Left kidney (tissue), 2 donors: ENCODE data around the gene DNAJB6. TPM values are rescaled to one million over a fixed set of nuclear protein-coding genes. Genes with fewer than 3 reads are reported as not detected.
"Not testable (repeated sequence)": the region's sequence is repeated elsewhere in the genome, so short reads cannot be mapped to it uniquely, and the experiment has no call there.

Source experiments
- DNase-seq: peaks from one replicate; pipeline ENCODE4 v3.0.0-alpha.2; 2013
- polyA plus RNA-seq: library from polyadenylated mRNA; unstranded; fragments of 120-200 nt; gene quantifications from one replicate; pipeline ENCODE4 v1.2.1, GENCODE V29; 2013; ENCODE audit not compliant: insufficient read length

The DNAJB6 gene
- polyA plus RNA-seq, 1 donor: 161 TPM

DNA sequence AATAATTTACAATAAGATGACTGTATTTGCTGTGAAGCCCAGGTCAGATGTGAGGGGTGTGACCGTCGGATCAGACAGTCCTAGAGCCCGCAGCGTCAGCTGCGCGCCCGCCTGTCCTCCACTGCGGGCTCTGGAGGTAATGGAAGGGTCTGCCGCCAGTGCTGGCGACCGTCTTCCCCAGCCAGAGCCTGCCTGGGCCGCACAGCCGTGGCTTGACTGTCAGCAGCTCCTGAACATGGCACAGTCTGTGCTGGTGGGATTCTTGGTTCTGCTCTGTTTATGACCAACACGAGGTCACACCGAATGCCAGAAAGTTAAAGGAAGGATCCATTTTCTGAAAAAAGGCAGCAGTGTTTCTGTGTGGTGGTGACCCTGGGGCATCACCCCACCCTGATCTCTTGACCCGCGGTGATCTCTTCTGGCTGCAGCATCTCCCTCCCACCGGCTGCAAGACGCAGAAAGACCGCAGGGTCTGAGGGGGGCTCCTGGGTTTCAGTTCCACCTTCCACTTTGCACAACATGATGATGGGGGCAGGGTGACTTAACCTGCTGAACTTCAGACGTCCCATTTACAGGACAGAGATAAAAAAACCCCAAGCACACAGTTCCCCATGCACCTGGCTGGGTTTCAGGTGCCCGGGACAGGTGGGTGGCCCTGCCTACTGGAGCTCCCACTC, 103.7 kb downstream of the DNAJB6 start:
- DNase-seq: no peak

DNA sequence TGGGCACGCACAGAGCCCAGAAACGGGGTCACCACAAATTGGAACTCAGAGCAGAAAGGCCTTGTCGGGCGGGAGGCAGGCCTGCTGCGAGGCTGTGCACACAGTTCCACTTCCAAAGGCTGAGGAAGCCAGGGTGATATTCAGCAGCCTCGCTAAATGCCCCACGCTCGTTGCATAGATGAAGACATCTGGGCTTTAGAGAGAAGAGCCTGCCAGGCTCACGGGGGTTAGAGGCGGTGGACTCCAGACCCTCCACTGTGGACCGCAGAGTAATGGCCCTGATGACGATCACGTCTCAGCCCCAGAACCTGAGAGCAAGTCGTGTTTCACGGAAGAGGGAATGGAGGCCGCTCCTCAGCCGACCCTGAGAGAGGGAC, 104.2 kb downstream of the DNAJB6 start:
- no peak for DNase-seq

DNA sequence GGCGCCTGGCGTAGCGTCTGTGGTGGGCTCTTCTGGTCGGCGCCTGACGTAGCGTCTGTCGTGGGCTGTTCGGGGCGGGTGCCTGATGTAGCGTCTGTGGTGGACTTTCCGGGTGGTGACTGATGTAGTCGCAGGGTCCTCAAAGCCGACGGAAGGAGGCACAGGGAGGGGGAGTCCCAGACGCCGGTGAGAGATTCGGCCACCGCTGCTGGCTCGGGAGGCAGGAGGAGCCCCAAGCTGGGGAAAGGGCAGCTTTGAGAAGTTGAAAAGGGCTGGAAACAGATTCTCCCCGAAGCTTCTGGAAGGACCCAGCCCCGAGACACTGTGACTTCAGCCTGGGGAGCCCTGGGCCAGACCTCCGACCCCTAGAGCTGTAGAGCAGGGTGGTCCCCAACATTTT, 105.7 kb downstream of the DNAJB6 start:
- DNase-seq: no peak

GRCh38 chr7:157442993-157443831, 106.4 kb downstream of the DNAJB6 start:
- no peak for DNase-seq

GRCh38 chr7:157444011-157444842, 107.4 kb downstream of the DNAJB6 start:
- DNase-seq: no peak

- DNase-seq: no peak
Measured at GRCh38 chr7:157444843-157445135, 108.0 kb downstream of the DNAJB6 start.

DNA sequence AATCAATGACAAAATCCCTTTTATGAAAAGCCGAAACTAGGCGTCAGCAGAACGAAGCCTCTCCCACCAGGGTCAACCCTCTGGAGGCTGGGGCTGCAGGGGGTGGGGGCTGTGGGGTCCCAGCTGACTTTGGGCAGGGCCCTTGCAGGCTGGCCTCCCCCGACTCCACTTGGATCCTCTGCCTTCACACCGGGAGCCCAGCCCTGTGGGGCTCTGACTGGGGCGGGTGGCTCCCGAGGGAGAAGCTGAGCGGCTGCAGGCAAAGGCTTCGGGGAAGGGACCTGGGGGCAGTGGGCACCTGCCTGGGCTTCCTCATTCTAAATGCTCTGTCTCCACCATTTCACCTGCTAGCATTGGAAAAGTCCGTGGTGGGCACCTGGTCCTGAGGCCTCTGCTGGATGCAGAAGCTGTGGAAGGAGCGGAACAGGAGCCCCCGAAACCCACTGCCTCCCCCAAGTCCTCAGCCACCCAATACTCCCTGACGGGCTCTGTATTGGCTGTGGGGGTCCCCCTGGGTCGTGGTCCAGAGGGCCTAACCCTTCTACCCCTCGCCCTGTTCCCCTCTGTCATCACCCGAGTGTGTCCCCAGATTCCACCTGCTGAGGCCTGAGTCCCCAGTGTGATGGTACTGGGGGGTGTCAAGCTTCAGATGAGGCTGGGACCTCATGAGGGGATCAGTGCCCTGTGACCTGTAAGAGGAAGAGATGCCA, 108.6 kb downstream of the DNAJB6 start:
- no peak for DNase-seq

DNA sequence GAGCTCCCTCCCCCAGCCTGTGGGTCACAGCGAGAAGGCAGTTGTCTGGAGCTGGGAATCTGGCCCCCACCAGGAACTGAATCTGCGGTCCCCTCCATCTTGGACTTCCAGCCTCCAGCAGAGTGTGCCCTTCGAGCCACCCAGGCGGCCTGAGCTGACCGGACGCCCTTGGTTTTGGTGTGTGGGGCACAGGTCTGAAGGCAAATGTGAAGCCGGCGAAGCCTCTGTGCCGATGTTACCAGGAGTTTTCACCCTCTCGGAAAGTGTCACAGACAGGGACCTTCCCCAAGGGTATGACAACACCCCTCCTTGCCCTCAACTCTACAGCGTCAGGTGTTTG, 109.1 kb downstream of the DNAJB6 start:
- no peak for DNase-seq

GRCh38 chr7:157446322-157446721, 109.5 kb downstream of the DNAJB6 start:
- DNase-seq: no peak

DNA sequence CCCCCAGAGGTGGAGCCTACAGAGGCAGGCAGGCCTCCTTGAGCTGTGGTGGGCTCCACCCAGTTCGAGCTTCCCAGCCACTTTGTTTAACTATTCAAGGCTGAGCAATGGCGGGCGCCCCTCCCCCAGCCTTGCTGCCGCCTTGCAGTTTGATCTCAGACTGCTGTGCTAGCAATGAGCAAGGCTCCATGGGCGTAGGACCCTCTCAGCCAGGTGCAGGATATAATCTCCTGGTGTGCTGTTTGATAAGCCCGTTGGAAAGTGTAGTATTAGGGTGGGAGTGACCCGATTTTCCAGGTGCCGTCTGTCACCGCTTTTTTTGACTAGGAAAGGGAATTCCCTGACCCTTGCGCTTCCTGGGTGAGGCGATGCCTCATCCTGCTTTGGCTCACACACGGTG, 117.2 kb downstream of the DNAJB6 start:
- not testable (repeated sequence) for DNase-seq

- DNase-seq: no peak
Measured at GRCh38 chr7:157457355-157458253, 120.8 kb downstream of the DNAJB6 start.

DNA sequence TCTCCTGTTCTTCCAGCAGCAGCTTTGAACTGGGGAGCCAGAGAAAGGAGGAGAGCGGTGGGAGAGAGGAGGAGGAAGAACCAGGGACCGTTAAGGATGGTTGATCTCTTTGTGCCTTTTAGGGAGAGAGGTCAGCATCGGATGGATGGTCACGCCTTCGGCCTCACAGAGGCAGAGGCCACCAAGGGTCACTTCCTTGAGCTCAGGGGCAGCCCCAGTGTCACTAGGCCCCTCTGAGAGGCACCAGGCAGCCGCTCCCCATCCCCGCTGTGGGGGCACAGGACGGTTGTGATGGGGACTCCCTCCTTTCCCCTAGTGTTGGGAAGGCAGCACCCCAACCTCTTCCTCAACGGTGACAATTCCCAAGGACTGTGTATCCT, 121.4 kb downstream of the DNAJB6 start:
- no peak for DNase-seq

DNA sequence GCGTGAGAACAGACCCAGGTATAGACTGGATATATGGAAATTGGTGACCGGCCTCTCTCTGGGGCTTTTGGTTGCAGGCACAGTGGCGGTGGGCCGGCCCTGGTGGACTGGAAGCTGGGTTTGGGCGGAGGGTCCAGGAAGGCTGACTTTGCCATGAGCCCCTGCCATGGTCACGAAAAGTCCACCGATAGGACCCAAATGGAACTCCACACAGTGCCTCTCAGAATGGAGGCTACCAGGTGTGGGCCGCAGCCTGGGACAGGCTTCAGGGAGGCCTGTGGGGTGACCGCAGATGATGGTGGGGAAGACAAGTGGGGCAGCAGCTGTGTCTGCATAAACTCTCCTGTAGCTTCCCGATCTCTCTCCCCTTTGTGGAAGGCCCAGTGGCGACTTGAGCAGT, 123.2 kb downstream of the DNAJB6 start:
- DNase-seq: no peak

DNA sequence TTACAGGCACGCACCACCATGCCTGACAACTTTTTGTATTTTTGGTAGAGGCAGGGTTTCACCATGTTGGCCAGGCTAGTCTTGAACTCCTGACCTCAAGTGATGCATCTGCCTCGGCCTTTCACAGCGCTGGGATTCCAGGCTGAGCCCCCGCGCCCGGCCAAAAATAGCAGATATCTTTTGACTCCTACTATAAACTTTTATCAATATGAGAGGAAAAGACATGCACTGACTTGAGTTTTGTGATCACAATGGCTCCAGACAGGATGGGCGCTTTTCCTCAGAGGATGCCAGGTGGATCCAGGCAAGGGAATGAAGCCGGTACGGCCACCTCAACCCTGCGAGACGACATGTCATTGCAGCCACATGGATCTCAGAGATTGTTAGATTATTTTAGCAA, 123.9 kb downstream of the DNAJB6 start:
- no peak for DNase-seq

DNA sequence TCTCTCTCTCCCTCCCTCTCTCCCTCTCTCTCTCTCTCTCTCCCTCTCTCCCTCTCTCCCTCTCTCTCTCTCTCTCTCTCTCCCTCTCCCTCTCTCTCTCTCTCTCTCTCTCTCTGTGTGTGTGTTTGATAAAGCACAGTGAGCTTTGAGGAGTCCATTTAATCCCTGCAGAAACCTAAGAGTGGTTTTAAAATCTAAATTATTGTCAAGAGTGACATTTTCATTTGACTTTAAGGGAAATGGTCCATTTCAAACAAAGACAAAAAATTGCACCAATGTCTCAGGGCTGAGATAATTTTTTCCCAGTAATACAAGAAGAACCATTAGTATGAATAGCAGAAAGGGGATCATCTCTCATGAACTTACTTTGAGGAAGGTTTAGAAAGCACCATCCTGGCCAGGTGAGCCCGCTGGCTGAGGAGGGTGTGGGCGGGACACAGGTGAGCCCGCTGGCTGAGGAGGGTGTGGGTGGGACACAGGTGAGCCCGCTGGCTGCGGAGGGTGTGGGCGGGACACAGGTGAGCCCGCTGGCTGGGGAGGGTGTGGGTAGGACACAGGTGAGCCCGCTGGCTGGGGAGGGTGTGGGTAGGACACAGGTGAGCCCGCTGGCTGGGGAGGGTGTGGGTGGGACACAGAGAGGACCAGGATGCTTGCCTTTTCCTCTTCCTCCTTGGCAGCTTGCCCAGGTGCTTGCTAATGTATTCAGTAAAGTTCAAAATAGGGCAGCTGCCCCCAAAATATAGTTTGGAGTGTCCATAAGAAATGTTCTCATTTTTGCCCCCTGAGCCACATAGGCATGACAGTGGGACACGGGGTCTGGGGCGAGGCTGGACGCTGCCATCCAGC, 125.0 kb downstream of the DNAJB6 start:
- no peak for DNase-seq

- no peak for DNase-seq
Measured at GRCh38 chr7:157462419-157462771, 125.6 kb downstream of the DNAJB6 start.

GRCh38 chr7:157462840-157463239, 126.0 kb downstream of the DNAJB6 start:
- DNase-seq: no peak

DNA sequence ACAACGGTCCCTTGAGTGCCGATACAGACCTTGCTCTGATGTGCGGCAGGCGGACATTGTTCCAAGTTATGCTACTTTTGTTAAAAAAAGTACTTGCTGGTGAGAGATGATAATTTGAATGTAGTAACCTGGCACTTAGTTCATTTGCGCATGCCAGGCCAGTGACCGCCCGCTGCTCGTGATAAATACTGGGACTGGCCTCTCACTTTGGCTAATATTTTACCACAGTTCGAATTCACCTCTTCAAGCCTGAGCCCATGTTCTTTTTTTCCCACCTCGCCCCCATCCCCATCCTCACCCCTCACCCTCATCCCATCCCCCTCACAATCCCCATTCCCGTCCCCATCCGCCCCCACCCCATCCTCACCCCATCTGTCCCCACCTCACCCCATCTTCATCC, 126.4 kb downstream of the DNAJB6 start:
- no peak for DNase-seq

DNA sequence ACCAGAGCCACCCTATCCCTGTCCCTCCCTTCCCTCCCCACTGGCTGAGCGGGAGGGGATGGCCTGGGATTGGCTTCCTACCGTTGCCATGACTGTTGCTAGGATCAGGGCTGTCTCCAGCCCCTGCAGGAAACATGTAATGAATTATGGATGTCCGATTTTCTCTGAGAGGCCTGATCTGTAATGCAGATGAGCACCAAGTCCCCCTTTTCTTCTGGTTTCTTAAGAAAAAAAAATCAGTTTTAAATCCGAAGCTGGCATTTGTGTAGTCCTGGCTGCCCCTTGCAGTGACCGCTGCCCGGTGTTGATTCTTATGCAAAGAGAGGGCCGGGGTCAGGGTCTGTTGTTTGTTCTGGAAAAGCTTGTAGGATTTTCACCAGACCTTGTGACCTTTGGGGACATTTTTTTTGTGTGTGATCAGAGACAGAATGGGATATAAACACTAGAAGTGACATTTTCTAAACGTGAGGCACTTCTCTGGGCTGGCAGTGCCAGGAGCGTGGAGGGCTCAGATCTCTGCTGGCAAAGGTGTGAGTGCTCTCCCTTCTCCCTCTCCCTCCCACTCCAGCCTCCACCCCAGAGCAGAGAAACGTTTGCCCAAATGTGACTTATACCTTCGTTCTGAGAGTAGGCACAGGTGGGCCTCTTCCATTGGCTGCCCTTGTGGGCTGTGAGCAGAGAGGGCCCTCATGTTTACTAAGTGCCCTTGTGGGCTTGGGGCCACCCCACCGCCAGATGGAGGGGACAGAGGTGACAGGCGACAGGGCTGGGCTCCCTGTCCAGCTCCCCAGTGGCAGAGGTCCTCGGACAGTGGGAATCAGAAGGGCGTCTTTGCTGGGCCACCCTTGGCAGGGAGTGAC, 127.5 kb downstream of the DNAJB6 start:
- no peak for DNase-seq
